Mononuclear cell (primary cell): ENCODE data around the gene ENC1. TPM values are rescaled to one million over a fixed set of nuclear protein-coding genes. Genes with fewer than 3 reads are reported as not detected.

Experiments
- H3K27me3 ChIP-seq: 2 replicates; pipeline ENCODE4 v1.6.0; 2011; ENCODE audit warnings: low read length, control low read depth; ENCODE audit not compliant: insufficient read depth
- H3K4me1 ChIP-seq: 2 replicates; pipeline ENCODE4 v1.5.1; 2011; ENCODE audit warnings: mild to moderate bottlenecking, low read length, control low read depth; ENCODE audit not compliant: insufficient read depth
- H3K4me3 ChIP-seq: 2 replicates; pipeline ENCODE4 v1.5.1; 2011; ENCODE audit warnings: mild to moderate bottlenecking, low read length, moderate library complexity
- H3K9me3 ChIP-seq: 2 replicates; pipeline ENCODE4 v1.5.1; 2011; ENCODE audit warnings: low read depth, mild to moderate bottlenecking, control low read depth, low read length
- total RNA-seq: library from RNA; depleted of rRNA; stranded (reverse); fragments of >200 nt; gene quantifications from one replicate; pipeline ENCODE4 v1.2.3, GENCODE V29; 2012

ENC1 gene
- total RNA-seq, 1 donor: 31.9 TPM

DNA sequence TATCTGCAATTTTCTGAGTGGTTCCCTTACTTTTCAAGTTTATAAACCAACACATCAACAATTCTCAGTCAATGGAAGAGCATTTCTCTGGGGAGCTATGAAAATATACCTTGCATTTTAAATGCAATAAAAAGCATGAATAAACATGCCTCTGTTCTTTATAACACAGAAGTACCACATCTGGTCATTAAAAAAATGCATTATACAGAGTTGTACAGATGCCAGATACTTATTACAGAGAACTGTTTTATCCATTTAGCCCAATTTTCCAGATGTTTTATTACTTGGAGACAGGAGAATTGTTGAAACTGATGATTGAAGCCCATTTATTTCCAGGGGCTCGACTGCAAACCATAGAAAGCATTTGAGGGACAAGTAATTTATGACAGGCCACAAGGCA lies 25.3 kb upstream of the ENC1 start:
- Histone ChIP-seq H3K9me3 (no peaks in the 10 kb centered on the region), H3K4me1 (no peaks in the 10 kb centered on the region), H3K4me3 (no peak overlapping the region), H3K27me3 (no peaks in the 10 kb centered on the region)

DNA sequence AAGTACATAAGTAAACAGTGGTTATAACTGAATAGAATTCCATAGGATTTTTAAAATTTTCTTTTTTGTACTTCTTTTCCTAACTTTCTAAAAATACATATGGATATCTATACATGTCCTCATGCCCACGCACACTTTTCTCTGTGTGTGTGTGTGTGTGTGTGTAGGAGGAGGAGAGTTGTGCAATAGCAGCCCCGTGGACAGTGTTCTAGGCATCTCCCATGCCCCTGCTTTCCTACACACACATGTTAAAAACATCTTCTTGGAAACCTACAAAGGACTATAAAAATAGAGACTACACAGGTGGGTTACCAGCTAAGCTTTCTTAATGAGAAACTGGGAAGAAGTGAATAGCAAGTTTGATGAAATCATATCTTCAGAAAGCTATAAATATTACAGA lies 24.7 kb upstream of the ENC1 start:
- H3K4me1 ChIP-seq: no peaks in the 10 kb centered on the region
- no peaks in the 10 kb centered on the region for H3K9me3 ChIP-seq
- H3K4me3 ChIP-seq: no peak overlapping the region
- no peaks in the 10 kb centered on the region for H3K27me3 ChIP-seq

DNA sequence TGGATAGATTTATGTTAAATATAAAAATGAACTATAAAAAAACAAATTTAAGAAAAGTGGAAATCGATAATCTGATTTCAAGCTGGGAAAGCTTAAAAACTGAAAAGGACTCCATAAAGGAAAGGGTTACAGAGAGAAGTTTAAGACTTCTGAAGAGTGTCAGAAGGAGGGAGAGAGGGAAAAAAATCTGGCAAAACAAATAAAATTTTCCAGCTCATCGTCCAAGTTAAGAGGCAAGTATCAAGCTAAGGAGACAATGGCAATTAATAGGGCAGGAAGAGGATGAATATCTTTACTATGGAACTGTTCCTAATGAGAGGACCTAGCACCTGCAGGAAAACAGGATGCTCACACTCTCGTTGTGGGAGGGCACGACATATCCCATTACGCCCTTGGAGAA lies 24.0 kb upstream of the ENC1 start:
- Histone ChIP-seq H3K27me3 (no peaks in the 10 kb centered on the region), H3K4me1 (no peaks in the 10 kb centered on the region), H3K9me3 (no peaks in the 10 kb centered on the region), H3K4me3 (no peak overlapping the region)

- Histone ChIP-seq H3K9me3 (no peaks in the 10 kb centered on the region), H3K27me3 (no peaks in the 10 kb centered on the region), H3K4me3 (no peak overlapping the region), H3K4me1 (no peaks in the 10 kb centered on the region)
These were observed 20.3 kb upstream of the ENC1 start for GRCh38 chr5:74660873-74661272.

DNA sequence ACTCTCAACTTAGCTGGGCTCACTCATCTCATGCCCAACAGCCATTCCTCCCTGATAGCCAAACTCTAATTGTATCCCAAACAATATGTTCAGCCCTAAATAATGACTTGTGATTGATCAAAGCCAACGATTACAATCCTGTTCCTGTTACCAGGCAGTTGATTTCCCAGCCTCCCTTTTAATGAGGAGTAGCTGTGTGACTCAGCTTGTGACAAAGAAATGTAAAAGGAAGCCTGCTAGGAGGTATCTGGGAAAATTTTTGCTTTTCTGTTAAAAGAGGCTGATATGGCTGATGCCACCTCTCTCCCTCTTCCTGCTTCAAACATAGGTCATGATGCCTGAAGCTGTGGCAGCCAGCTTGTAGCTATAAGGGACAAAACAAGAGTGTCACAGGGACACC lies 19.6 kb upstream of the ENC1 start:
- Histone ChIP-seq H3K27me3 (no peaks in the 10 kb centered on the region), H3K9me3 (no peaks in the 10 kb centered on the region), H3K4me3 (no peak overlapping the region), H3K4me1 (no peaks in the 10 kb centered on the region)

DNA sequence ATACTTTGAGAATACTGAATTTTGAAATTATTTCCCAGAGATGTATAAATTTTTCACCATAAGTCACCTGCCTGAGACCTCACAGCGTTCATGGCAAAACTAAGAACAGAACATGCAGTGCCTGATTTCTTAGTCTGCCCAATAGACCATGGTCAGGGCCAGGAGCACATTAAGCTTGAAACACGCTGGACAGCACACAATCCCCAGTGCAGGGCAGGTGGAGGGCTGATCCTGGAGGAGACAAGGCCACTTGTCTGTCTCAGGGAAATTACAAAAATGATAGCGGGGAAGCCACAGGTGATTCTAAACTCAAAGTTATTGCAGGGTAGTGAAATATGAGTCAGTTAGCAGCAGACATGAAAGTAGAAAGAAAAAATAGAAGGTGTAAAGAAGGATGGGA lies 18.6 kb upstream of the ENC1 start:
- no peaks in the 10 kb centered on the region for H3K27me3 ChIP-seq
- H3K4me3 ChIP-seq: no peak overlapping the region
- no peaks in the 10 kb centered on the region for H3K4me1 ChIP-seq
- no peaks in the 10 kb centered on the region for H3K9me3 ChIP-seq

DNA sequence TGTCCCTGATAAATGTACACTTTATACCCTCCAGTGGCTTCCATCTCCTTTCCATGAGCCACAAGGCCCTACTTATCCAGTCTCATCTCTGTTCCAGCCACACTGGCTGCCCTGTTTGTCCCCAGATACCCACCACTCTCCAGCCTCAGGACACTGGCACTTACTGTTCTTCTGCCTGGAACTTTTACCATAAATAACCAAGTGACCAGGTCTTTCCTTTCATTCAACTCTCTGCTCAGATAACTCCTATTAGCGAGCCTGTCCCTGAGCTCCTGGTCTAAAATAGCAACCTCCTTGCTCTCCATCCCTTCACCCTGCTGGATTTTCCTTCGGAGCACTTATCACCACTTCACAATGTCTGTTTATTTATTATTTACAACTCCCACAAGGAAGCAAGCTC lies 16.6 kb upstream of the ENC1 start:
- Histone ChIP-seq H3K4me1 (no peaks in the 10 kb centered on the region), H3K27me3 (no peaks in the 10 kb centered on the region), H3K4me3 (no peak overlapping the region), H3K9me3 (no peaks in the 10 kb centered on the region)

- H3K27me3 ChIP-seq: no peaks in the 10 kb centered on the region
- no peaks in the 10 kb centered on the region for H3K9me3 ChIP-seq
- H3K4me3 ChIP-seq: no peak overlapping the region
- H3K4me1 ChIP-seq: no peaks in the 10 kb centered on the region
These were observed 15.2 kb upstream of the ENC1 start for GRCh38 chr5:74655716-74656115.

- H3K4me3 ChIP-seq: no peak overlapping the region
- H3K9me3 ChIP-seq: no peaks in the 10 kb centered on the region
- H3K27me3 ChIP-seq: no peaks in the 10 kb centered on the region
- no peaks in the 10 kb centered on the region for H3K4me1 ChIP-seq
These were observed 14.7 kb upstream of the ENC1 start for GRCh38 chr5:74655206-74655605.

DNA sequence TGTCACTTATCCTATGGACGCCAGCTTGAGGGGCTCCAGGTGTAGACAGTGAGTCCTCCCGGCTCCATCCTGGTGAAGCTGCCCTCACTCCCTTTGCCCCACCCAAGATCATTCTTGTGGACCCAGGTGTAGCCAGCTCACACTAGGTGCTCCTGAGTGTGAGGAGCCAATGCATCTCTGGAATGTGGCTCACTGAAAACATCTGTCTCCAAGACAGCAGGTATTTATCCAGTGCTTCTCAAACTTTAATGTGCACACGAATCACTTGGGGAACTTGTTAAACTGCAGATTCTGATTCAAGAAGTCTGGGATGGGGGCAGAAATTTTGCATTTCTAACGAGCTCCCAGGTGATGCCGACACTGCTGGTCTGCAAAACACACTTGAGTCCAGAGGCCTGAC lies 13.5 kb upstream of the ENC1 start:
- Histone ChIP-seq H3K27me3 (no peaks in the 10 kb centered on the region), H3K4me3 (no peak overlapping the region), H3K4me1 (peaks cover 2% of the 10 kb centered on the region), H3K9me3 (no peaks in the 10 kb centered on the region)

DNA sequence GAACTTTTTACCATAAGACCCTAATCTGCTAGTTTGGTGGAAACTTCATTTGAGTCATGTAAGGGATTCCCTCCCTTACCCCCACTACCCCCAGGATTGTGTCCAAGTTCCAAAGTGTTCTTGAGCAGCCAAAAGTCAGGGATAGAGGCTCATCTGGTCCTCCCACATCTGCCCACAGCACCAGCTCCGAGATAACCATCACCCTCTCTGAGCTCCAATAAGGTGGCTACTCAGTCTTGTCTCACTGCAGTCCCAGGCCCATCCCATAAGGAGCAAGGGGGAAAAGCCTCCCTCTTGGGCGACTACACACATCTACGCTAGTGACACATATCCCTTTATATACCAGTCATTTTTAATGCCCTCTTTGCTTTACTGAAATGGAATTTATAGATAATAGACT lies 12.0 kb upstream of the ENC1 start:
- Histone ChIP-seq H3K4me1 (peaks cover 6% of the 10 kb centered on the region), H3K27me3 (no peaks in the 10 kb centered on the region), H3K9me3 (no peaks in the 10 kb centered on the region), H3K4me3 (no peak overlapping the region)

GRCh38 chr5:74651710-74652109 lies 11.2 kb upstream of the ENC1 start:
- no peak overlapping the region for H3K4me3 ChIP-seq
- peaks cover 6% of the 10 kb centered on the region for H3K4me1 ChIP-seq
- H3K9me3 ChIP-seq: no peaks in the 10 kb centered on the region
- no peaks in the 10 kb centered on the region for H3K27me3 ChIP-seq

DNA sequence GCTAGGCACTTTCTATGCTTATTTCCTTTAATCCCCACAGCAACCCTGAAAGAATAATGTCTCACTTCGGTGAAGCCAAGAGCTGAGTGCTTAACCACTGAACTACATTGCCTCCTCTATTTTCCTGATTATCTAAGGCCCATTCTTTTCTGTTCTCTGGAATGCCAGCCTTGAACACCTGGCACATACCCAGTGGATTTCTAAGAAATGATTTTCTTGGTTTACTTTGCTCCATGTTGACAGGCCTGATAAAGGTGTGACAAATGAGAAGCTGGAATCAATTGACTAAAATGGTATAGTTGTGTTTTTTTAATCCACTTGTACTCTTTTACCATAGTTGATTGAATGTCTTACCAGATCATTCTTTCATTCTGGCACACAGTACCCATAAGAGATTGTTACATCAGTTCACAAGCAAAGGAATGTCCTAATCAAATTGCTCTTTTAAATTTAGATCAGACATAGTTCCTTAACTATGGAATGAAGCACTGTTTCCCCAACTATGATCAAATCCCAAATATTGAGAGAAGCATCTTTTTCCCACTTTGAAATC lies 9.0 kb upstream of the ENC1 start:
- Histone ChIP-seq H3K4me3 (no peak overlapping the region), H3K9me3 (no peaks in the 10 kb centered on the region), H3K27me3 (no peaks in the 10 kb centered on the region), H3K4me1 (peaks cover 8% of the 10 kb centered on the region)

DNA sequence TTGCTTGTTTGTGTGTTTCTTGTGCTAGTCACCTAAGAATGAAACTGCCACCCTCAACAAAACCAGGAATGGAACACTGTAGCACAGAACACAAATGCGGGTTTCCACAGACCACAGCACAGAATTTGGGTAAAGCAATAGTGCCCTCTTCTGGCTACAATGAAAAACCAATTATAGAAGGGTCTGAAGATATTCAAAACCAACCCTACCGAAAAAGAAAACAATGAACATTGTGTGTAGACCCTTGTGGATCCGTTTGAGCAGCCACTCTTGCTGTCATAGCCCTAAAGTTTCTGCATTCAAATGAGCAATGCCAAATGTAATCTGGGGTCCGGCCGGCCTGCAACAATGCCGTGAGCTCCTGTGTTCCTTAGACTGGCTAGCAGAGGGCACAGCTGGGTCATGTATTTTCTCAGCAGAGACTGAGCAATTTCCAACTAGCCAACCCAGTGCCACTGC lies 8.3 kb upstream of the ENC1 start:
- no peaks in the 10 kb centered on the region for H3K9me3 ChIP-seq
- H3K27me3 ChIP-seq: no peaks in the 10 kb centered on the region
- H3K4me1 ChIP-seq: peaks cover 14% of the 10 kb centered on the region
- H3K4me3 ChIP-seq: no peak overlapping the region

GRCh38 chr5:74647096-74647495 lies 6.6 kb upstream of the ENC1 start:
- no peaks in the 10 kb centered on the region for H3K27me3 ChIP-seq
- no peak overlapping the region for H3K4me3 ChIP-seq
- H3K9me3 ChIP-seq: no peaks in the 10 kb centered on the region
- H3K4me1 ChIP-seq: peaks cover 32% of the 10 kb centered on the region

GRCh38 chr5:74643111-74643562 lies 2.6 kb upstream of the ENC1 start:
- no peaks in the 10 kb centered on the region for H3K27me3 ChIP-seq
- H3K9me3 ChIP-seq: no peaks in the 10 kb centered on the region
- no peak overlapping the region for H3K4me3 ChIP-seq
- H3K4me1 ChIP-seq: peaks cover 60% of the 10 kb centered on the region

DNA sequence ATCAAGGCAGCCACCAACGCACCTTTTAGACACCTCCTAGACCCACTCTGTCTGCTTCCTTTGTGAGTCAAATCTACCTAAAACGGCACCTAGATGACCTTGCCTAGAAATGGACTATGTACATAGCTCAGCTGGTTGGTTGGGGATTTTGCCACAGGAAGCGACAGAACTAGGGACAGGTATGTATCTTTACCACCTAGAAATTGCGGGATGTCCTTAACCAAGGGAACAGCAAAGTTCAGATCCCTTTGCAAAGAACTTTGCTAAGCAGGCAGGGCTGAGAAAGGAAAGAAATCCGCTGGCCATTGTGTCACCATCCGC lies 2.0 kb upstream of the ENC1 start:
- Histone ChIP-seq H3K4me3 (no peak overlapping the region), H3K4me1 (peaks cover 66% of the 10 kb centered on the region), H3K27me3 (no peaks in the 10 kb centered on the region), H3K9me3 (no peaks in the 10 kb centered on the region)
